HG02571 (cell line): Measurements from ENCODE around the gene FLYWCH2.
"Not testable (repeated sequence)": the region's sequence is repeated elsewhere in the genome, so short reads cannot be mapped to it uniquely, and the experiment has no call there.

Source experiments
- ATAC-seq: cut with Tn5 transposase; IDR thresholded peaks from one replicate; pipeline ENCODE4 v1.9.1; 2021; ENCODE audit warnings: mild to moderate bottlenecking, moderate library complexity; ENCODE audit not compliant: unreplicated experiment

FLYWCH2 gene

GRCh38 chr16:2936436-2937011 lies 53.5 kb downstream of the FLYWCH2 start:
- no peak for ATAC-seq

- ATAC-seq, result no peak
Measured at GRCh38 chr16:2937170-2937569, 54.2 kb downstream of the FLYWCH2 start.

- no peak for ATAC-seq
Measured at GRCh38 chr16:2938206-2938605, 55.2 kb downstream of the FLYWCH2 start.

- ATAC-seq, result no peak
Measured at GRCh38 chr16:2939968-2940367, 57.0 kb downstream of the FLYWCH2 start.

- ATAC-seq, result no peak
Measured at GRCh38 chr16:2942045-2942444, 59.0 kb downstream of the FLYWCH2 start.

- ATAC-seq, result not testable (repeated sequence)
Measured at GRCh38 chr16:2943716-2944115, 60.7 kb downstream of the FLYWCH2 start.

- no peak for ATAC-seq
Measured at GRCh38 chr16:2946649-2947048, 63.6 kb downstream of the FLYWCH2 start.
